Measurements from ENCODE around the gene F10. TPM values are rescaled to one million over a fixed set of nuclear protein-coding genes. Genes with fewer than 3 reads are reported as not detected.
"Not testable (repeated sequence)": the region's sequence is repeated elsewhere in the genome, so short reads cannot be mapped to it uniquely, and the experiment has no call there.

Gene F10
- total and polyA plus RNA-seq, 4 donors: 2.5 to 18.8 (median 7.7) TPM

GRCh38 chr13:113099142-113099541 is 23.5 kb upstream of the F10 start:
- no peak for ATAC-seq (ENCODE audit: insufficient read depth, low FRiP score)
- no peak for DNase-seq
- no peak overlapping the region for H3K9ac ChIP-seq (ENCODE audit: insufficient read depth in 1 of 2, low read length in 2 of 2)
- WGBS, 2 donors: 91 to 96% methylated on average over 11 of the region's 11 CpGs
- no peak overlapping the region for H3K4me3 ChIP-seq
- peaks cover 0 to 10% (median 2%) of the 10 kb centered on the region in 3 donors for H3K27me3 ChIP-seq (ENCODE audit: control insufficient read depth in 3 of 3, insufficient read depth in 3 of 3, low read length in 2 of 3)
- no peaks in the 10 kb centered on the region for H3K9me3 ChIP-seq (ENCODE audit: control insufficient read depth in 4 of 4, insufficient read depth in 3 of 4, low read length in 3 of 4)
- H3K4me1 ChIP-seq (ENCODE audit: control insufficient read depth in 5 of 5, insufficient read depth in 5 of 5, low read length in 5 of 5): peaks cover 0 to 6% (median 0%) of the 10 kb centered on the region in 5 donors
- H3K27ac ChIP-seq (ENCODE audit: low read depth in 1 of 2, low read length in 1 of 2): no peak overlapping the region
- peaks cover 0 to 5% (median 0%) of the 10 kb centered on the region in 4 donors for H3K36me3 ChIP-seq (ENCODE audit: control insufficient read depth in 4 of 4, insufficient read depth in 4 of 4, low read length in 4 of 4)
- TF ChIP-seq CTCF (IDR thresholded peaks at IDR 0.05; ENCODE audit: control extremely low read depth, extremely low read depth): no peak

DNA sequence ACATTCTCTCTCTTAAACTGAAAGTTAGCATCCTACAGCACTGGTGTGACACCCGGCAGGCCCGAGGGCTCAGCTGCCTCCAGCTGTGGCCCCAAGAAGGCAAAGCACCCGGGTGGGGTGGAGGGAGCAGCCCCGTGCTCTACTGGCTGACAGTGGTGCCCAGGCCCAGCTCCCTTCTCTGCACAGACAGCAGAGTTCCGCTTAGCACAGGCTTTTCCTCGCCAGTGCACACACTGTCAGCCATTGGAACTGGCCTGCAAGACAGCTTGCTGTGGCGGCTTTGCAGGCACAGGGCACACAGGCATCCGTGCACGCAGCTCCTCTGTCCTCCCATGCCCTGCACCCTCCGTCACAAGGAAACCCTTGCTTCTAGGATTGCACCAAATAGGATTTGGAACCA is 20.3 kb upstream of the F10 start:
- not testable (repeated sequence) for H3K4me1 ChIP-seq (ENCODE audit: control insufficient read depth in 5 of 5, insufficient read depth in 5 of 5, low read length in 5 of 5); H3K27me3 ChIP-seq (ENCODE audit: control insufficient read depth in 3 of 3, insufficient read depth in 3 of 3, low read length in 2 of 3); ATAC-seq (ENCODE audit: insufficient read depth, low FRiP score); DNase-seq; H3K4me3 ChIP-seq; H3K9ac ChIP-seq (ENCODE audit: insufficient read depth in 1 of 2, low read length in 2 of 2); H3K36me3 ChIP-seq (ENCODE audit: control insufficient read depth in 4 of 4, insufficient read depth in 4 of 4, low read length in 4 of 4); H3K9me3 ChIP-seq (ENCODE audit: control insufficient read depth in 4 of 4, insufficient read depth in 3 of 4, low read length in 3 of 4); H3K27ac ChIP-seq (ENCODE audit: low read depth in 1 of 2, low read length in 1 of 2)
- 72 to 88% methylated on average over 10 of the region's 10 CpGs for WGBS, 2 donors

- no peak overlapping the region for H3K4me3 ChIP-seq
- ATAC-seq (ENCODE audit: insufficient read depth, low FRiP score): no peak
- TF ChIP-seq CTCF (IDR thresholded peaks at IDR 0.05; ENCODE audit: control extremely low read depth, extremely low read depth): no peak
Measured at GRCh38 chr13:113102727-113103126, 19.9 kb upstream of the F10 start.

DNA sequence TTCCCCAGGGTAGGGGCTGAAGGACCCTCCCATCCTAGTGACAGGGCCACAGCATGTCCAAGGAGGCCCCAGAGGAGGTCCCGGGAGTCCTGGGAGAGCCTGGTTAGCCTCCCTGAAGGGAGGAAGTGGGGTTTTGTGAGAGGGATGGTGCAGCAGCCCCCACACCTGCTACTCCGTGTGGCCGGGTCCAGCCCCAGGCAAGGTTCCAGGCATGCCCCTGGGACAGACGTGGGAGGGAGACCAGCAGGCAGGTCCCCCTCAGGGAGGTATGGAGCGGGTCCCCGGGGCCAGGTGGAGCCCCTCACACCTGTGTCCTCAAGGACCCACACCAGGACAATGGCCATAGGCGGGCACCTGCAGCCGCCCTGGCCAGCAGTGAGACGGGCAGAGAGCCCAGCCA is 19.0 kb upstream of the F10 start:
- no peak for TF ChIP-seq CTCF (IDR thresholded peaks at IDR 0.05; ENCODE audit: control extremely low read depth, extremely low read depth)
- DNase-seq (no peak), ATAC-seq (ENCODE audit: insufficient read depth, low FRiP score) (no peak)
- Histone ChIP-seq H3K4me3 (no peak overlapping the region), H3K9me3 (ENCODE audit: control insufficient read depth in 4 of 4, insufficient read depth in 3 of 4, low read length in 3 of 4) (no peaks in the 10 kb centered on the region), H3K36me3 (ENCODE audit: control insufficient read depth in 4 of 4, insufficient read depth in 4 of 4, low read length in 4 of 4) (no peaks in the 10 kb centered on the region), H3K4me1 (ENCODE audit: control insufficient read depth in 5 of 5, insufficient read depth in 5 of 5, low read length in 5 of 5) (peaks cover 0 to 9% (median 0%) of the 10 kb centered on the region in 5 donors), H3K9ac (ENCODE audit: insufficient read depth in 1 of 2, low read length in 2 of 2) (no peak overlapping the region), H3K27me3 (ENCODE audit: control insufficient read depth in 3 of 3, insufficient read depth in 3 of 3, low read length in 2 of 3) (peaks cover 0 to 9% (median 2%) of the 10 kb centered on the region in 3 donors), H3K27ac (ENCODE audit: low read depth in 1 of 2, low read length in 1 of 2) (no peak overlapping the region)
- 72 to 74% methylated on average over 8 to 9 of the region's 9 CpGs for WGBS, 2 donors

More at GRCh38 chr13:113102727-113103126, 19.9 kb upstream of the F10 start:
- H3K36me3 ChIP-seq (ENCODE audit: control insufficient read depth in 4 of 4, insufficient read depth in 4 of 4, low read length in 4 of 4): no peaks in the 10 kb centered on the region
- H3K27me3 ChIP-seq (ENCODE audit: control insufficient read depth in 3 of 3, insufficient read depth in 3 of 3, low read length in 2 of 3): peaks cover 0 to 10% (median 2%) of the 10 kb centered on the region in 3 donors
- 82 to 88% methylated on average over 12 of the region's 12 CpGs for WGBS, 2 donors
- DNase-seq: no peak
- peaks cover 0 to 9% (median 6%) of the 10 kb centered on the region in 5 donors for H3K4me1 ChIP-seq (ENCODE audit: control insufficient read depth in 5 of 5, insufficient read depth in 5 of 5, low read length in 5 of 5)
- no peak overlapping the region for H3K27ac ChIP-seq (ENCODE audit: low read depth in 1 of 2, low read length in 1 of 2)
- H3K9ac ChIP-seq (ENCODE audit: insufficient read depth in 1 of 2, low read length in 2 of 2): no peak overlapping the region
- H3K9me3 ChIP-seq (ENCODE audit: control insufficient read depth in 4 of 4, insufficient read depth in 3 of 4, low read length in 3 of 4): no peaks in the 10 kb centered on the region

Data from lung (tissue), 12 donors.